ENCODE data around the gene PRAC1.

PRAC1 gene

DNA sequence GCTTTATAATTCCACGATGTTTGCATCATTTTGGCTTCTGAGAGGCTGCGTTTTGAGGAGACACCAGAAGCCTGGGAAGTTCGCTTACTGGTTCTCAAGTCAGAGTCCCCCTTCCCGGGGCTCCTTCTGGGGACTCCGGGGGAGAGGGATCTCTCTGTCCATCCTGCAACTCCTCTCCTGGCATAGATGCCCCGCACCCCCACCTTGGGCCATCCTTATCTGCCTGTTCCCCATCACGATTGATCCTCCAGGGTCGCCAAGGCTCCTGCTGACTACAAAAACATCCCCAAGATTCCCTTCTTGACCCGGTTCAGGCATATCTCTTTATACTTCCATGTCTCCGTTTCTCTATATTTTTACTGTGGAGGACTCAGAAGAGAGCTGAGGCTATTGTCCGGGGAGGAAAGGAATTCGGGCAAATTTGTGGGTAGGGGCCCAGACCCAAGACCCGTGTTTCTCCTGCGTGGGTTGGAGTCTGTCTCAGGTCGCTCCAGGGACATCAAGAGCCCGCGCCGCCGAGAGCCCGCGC is 24.7 kb upstream of the PRAC1 start:
- no peak for DNase-seq

DNA sequence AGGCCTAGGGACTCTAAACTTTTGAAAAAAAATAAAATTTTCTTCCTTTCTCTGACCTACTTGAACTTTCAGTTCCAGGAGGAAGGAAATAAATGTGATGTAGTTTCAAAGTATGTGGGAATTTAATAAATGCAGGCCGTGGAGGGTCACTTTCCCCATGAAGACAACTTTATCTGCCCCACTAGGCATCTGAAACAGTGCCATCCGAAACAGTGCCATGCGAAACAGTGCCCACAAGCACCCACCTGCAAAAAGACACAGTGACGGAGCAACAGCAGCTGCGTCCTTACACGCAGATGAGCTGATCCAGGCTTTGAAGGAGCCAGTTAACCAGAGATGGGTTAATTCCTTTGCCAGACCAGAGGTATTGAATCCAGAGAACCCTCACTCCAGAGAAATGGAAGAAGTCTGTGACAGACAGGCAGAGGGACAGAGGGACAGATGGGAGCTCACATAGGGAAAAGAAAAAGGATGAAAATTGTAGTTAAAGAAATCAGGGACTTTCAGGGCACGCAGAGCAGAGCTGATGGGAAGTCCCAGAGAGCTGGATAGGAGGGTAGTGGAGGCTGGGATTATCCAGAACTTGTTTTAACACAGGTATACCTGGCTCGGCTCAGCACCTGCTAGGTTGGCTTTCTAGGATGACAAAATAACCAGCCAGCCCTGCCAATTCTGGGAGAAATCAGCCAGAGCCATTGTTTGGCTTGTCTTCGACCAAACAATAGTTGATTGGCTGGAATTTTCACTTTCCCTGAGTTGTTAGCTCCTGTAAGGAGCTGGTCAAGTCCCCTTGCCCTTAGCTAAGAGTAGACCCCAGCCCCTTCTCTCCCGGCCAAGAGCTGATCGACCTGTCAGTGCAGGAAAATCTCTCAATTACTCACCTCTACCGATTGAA is 23.3 kb upstream of the PRAC1 start:
- no peak for DNase-seq

DNA sequence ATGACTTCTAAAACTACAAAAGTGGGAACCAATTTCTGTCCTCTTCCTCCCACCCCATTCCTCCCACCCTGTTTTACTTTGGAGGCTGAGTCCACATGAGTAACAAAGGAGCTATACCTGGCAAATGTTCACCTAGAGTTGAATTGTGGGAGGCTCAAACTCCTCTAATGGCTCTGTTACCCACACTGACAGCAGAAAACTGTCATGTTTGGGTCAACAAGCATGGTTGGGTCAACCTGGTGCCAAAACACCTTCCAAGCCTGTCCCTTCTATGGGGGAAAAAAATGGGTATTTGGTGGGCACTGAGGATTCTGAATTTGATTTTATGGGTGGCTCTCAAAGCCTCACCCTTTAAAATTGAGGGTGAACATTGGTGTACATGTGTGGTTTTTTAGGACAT is 18.2 kb upstream of the PRAC1 start:
- DNase-seq: no peak

DNA sequence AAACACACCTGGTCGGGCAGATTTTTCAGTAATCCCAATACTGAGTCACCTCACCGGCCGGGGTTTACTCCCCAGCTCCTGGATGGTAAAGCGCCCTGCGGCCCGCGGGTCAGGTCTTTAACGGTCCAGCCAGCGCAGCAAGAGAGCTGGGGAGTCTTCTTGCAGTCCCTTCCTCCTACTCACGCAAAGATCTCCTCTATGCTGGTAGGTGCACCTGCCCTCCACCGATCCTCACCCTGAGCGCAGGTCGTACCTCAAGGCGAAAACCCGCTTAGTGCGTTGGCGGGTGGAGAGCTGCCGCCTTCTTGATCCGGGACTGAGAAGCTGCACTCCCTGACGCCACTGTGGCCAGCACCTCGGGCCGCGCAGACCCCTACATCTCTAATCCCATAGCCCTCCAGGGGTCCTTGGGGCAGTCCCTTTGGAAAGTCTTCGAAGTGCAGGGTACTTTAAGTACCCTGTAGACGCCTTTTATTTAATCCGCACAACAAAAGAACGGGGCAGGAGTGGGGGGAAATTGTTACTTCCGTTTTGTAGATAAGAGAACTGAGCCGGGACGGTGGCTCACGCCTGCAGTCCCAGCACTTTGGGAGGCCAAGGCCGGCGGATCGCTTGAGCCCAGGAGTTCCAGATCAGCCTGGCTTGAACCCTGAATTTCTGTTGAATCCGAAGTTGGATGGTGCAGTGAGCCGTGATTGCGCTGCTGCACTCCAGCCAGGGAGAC is 16.6 kb upstream of the PRAC1 start:
- DNase-seq: no peak

DNA sequence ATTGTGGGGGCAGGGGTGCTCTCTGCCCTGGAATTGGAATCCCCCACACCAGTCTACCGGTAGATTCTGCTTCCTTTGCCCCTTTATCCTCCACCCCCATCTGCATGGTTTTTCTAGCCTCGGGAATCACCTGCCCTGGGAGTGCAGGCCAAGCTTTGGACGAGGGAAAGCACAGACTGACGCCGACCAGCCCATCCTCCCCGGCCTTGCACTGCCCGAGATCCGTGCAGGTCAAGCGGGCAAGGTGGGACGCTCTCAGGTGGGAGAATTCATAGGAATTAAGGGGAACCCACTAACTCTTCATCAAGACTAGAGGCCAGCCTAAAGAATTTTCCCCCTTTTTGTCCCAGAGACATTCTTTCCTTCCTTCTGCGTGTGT is 16.1 kb upstream of the PRAC1 start:
- no peak for DNase-seq

DNA sequence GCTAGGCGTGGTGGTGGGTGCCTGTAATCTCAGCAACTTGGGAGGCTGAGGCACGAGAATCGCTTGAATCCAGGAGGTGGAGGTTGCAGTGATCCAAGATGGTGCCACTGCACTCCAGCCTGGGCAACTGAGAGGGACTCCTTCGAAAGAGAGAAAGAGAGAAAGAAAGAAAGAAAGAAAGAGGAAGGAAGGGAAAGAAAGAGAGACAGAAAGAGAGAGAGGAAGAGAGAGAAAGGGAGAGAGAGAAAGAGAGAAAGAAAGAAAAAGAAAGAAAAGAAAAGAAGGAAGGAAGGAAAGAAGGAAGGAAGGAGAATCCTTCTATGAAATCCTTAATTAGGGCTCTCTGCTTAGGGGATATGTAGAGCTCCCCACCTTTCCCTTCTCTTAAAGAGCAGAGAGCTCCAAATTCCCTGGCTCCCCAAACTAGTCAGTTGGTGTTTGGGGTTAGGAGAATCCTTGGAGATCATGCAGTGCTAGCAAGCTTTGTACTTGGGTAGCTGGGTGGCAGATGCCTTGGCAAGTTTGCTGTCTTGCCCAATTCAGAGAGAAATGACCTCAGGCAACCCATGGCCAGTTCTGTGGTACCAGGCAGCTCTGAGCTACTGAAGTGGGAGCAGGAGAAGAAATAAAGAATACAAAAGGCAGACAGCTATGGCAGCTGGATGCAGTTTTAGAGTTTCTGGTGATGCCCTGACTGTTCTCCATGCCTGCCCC is 15.2 kb upstream of the PRAC1 start:
- DNase-seq: no peak

DNA sequence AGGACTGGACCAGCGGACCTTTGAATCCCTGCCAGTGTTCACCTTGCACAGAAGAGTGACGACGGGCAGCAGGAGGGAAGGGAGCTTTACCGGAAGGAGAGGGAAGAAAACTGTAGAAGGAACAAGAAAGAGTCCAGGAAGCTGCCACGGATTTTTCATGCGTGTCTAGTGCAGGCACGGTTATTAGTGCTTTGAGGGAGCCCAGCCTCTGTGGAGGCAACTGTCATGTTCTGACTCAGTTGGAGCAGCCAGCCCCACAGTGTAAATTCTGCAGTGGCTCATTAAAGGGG is 12.7 kb upstream of the PRAC1 start:
- DNase-seq: no peak

DNA sequence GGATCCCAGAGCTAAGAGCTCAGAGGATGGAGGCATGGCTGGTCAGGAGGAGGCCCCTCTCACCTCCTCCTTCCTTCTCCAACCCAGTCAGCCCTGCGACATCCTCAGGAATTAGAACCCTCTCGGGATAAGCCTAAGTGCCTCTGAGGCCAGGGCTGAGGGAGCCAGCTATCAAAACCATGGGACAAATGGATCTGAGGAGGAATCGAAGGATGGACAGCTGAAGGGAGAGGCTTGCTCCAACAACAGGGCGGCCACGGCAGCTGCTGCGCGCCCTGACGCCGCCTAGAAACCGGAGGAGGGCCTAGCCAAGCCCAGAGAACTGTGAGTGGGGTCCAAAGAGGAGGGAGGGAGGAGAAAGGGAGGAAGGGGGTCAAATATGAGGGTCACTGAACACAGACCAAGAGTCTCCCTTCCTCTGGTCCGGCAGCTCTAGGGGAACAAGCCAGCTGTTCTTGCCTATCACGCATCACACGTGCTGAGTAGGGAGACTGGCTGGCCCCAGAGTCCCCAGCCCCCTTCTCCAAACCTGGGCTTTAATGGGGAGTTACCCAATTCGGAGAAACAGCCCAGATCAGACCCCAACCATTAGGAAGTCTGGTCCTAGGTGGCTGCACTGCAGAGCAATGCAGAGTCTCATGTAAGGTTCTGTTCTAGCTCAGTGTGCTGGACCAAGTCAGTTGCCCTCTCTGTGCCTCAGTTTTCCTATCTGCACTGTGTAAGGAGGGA is 12.2 kb upstream of the PRAC1 start:
- no peak for DNase-seq

DNA sequence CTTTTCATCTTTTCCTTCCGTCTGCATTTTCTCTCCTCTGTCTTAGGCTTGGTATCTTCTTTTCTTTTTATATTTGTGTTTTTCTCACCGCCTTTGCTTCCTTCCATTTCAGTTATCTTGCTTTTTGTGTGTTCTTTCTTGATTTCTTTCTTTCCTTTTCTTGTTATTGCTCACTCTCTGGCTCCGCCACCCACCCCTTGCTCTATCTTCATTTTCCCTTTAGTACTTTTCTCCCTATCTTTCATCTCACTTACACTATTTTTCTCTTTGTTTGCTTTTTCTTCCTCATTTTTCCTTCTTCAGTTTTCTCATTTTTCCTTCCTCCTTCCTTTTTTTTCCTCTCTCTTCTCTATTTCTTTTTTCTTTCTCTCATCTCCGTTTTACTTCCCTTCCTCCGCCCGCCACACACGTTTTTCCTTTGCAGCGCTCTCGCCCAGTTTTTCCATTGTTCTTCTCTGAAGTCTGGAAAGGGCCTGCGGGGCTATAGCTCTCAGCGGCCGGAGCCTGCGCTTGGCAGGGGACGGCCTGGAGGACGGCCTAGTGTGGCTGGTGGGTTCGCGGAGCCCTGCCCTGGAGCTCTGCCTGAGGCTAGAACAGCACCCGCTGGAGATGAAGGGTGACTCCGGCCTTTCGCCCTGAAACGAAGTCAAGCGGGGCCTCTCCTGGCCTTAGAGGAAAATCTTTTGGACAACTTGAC is 11.5 kb upstream of the PRAC1 start:
- no peak for DNase-seq

DNA sequence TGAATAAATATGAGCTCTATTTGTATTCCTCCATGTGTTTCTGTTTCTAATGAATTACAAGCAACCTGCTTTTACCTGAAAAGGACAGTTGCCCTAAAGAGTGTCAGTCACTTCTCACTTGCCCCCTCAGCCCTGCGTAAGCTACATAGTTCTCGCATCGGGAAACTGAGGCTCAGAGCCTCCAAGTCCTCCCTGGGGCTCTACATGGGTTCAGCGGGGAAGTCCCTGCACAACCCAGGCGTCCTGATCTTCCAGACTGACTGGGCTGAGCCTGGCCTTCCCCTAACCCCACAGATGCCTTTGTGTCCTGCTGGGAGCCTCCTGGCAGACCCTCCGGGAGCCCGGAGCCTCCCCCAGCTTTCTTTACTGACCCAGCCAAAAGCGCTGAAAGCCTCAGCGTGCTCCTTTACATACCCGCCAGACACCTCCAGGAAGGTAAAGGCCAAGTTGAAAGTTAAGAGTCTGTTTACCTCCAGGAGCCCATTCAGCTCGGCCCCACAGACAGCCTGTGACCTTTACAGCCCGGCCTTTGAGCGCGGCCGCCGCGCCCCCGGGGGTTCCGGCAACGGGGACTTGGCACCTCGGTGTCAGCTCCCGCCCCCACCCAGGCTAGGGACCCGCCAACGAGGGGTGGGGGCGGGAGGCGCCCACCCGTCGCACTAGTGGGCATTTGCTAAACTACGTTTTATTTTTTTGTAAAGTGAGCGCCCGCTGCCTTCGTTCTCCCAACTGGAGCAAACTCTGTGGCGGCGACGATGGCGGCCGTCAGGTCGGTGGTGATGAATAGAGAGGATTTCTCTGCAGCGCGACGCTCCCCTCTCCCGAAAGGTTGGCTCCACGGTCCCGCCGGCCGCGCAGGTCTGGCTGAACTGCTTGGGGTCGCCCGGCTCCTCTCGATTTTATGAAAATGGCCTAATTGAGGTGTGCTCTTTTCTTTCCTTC is 10.6 kb upstream of the PRAC1 start:
- no peak for DNase-seq

DNA sequence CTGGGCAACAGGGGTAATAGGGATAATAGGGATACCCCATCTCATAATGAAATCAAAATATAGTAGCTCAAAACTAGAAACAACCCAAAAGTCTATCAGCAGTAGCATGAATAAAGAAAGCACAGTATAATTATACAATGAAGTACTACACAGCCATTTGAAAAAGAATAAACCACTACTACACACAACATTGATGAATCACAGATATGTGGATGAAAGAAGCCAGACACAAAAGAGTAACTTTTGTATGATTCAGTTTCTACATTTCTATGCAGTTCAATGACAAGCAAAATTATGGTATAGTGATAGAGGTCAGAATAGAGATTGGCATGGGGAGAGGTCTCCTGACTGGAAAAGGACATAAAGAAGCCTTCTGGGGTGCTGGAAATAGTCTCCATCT is 9.0 kb upstream of the PRAC1 start:
- no peak for DNase-seq

DNA sequence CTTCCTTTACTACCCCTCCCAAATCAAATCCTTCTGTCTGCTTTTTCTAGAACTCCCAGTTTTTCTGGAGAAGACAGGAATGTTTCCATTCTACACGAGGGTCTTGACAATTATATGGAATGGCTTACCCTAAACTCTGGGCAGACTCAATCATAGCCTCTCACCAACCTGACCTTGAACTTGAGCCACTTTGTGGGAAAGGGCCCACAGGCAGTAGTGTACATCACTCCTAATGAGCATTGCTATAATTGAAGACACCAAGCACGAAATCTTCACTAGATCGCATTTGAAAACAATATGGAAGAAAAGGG is 7.9 kb upstream of the PRAC1 start:
- no peak for DNase-seq

DNA sequence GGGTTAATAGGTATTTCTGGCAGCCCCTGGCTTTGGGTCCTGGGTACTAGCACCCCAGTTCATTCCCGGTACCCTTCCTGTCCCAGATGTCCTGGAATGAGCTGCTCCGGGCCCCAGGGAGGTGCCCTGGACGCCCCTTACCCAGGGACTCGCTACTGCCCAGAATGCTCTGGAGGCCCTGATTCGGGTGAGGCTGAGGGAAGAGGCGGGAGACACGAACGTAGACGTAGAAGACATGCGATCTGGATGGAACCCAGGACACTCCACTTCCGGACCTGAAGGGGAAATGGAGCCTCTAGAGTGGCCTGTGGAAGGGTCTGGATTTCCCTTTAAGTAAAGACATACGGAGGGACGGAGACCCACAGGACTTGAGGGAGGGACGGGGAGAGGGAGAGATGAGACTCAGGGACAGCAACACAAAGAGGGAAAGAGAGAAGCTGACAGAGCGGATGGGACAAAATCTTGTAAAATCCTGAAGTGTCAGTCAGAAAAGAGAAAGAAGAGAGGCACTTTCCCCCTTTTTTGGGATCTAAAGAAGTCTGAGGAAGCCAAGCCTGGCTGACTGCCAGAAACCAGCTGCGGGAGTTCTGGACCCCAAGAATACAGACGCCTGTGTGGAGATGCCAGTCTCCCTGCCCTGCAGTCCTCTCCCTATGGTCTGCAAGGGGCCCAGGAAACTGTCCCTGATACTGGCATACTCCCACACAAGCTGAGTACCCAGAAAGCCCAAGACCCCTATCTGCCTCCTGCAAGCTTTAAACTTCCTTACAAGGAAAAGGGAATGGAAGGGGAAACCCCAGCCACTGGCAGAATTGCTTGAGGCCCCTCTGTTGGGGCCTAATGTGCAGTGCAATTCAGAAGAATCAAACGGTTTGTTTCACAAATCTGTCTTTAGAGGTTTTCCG is 7.3 kb upstream of the PRAC1 start:
- DNase-seq: no peak

DNA sequence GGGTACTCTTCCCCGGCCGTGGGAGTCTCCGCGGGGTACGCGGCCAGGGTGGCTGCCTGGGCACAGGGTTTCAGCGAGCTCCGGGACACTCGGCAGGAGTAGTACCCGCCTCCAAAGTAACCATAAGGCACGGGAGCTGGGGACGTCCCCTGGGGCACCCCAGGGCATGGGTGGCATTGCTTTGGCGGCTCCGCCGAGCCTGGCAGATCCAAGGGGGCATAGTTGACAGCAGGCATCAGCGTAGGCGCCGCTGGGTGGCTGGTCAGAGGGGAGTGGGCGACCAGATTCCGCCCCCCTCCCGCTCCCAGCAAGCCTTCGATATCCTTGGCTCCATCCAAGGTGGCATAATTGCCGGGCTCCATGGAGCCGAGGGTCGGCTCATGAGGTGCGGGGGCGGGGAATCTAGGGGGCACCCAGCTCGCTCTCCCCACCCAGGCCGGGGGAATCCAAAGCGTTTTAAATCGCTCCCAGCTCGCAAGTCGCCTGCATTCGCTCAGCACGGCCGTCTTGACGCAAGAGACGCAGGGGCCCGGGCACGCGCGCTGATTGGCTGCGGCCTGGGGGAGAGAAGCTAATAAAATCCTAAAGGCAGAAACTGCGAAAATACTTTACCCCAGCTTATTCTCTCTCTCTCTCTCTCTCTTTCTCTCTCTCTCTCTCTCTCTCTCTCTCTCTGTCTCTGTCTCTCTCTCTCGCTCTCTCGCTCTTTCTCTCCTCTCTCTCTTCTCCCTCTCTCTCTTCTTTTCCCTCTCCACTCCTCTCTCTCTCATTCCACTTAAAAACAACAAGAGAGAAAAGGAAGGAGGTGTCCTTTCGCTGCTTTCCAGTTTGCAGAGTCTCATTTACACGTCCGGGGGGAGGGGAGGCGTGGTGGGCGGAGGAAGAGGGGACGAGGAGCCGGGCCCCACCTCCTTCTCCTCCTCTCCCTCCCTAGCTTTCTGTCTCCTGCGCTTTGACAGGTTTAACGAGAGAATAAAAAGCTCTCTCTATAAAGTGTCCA is 6.2 kb upstream of the PRAC1 start, which contains the start of gene HOXB13:
TSS of gene HOXB13 (minus strand) at position 519 of the 1,000 bp plus-strand sequence. CDS start at position 362, 157 bp downstream.
- no peak for DNase-seq

DNA sequence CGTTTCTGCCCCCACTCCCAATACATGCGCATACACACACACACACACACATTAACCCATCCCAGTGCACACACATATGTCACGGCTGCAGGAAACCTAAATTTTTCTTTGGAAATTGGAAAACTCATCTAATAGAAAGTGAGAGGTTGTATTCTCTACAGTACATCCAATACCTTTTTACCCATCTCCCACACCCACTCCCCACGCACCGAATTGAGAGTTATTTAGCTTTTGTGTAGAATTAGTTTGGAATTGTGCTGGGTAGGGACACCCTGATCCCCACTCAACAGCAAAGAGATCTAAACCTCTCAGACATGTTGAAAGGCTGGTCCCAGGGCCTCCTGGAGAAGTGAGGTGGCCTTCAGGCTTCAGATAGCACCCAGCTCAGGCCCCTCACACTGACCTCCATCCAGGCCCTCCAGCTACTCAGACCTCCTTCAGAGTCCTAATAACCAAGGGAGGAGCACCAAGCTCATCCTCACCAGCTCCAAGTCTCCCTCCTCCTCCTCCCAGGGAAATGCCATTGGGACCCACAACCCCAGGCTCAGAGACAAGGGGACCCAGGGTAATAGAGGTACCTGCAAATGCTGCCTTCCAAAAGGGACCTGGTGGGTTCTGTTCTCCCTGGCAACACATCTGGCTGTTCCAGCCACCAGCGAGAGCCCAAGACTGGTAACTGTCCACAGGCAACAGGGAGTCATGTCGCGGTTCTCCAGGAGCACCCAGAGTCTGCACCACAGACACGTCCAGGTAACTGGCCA is 5.3 kb upstream of the PRAC1 start:
- no peak for DNase-seq

DNA sequence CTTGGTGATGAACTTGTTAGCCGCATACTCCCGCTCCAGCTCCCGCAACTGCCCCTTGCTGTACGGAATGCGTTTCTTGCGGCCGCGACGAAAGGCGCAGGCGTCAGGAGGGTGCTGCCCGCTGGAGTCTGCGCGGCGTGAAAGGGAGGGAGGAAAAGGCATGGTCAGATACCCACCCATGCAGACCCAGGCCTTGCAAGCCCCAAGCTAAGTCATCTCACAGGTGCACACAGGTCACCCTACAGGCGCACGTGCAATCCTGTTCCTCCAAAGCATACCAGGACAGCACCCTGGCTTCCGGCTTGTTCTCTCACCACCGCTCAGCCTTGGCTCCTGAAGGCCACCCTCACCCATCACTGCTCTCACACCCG is 4.6 kb upstream of the PRAC1 start:
- no peak for DNase-seq

DNA sequence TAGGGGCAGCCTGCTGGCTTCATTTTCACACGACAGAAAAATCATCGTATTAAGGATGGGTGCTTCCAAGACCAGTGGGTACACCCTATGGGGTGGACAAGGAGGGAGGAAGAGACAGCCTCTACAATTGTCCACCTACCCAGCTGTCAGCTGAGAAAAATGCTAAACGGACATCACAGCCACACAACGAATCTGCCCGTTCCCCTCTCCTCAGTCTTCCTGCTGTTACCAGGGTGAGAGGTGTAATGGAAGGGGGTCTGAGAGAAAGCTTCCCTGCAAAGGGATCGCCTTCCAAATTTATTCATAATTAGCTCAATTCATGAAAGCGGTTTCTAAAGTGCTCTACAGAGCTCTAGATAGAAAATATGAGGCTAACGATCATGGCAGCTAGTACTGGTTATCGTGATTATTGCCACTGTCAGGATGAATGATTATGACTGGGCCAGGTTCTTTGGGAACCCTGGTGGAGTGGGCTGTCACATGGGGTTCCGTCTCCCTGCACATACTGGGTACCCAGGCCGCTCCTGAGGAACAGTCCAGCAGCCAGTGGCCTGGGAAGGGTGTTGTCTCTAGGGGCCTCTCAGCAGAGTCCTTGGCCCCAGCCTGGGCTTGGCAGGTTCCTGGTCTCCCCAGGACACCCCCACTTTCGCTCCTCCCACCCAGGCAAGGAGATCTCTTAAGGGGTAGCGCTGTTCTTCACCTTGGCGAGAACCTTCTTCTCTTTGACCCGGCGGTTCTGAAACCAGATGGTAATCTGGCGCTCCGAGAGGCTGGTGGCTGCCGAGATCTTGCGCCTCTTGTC is 4.0 kb upstream of the PRAC1 start:
- no peak for DNase-seq

Measured in DMS 273 treated with DMSO at 0.1 percent for 48 hours (cell line).